Esophagus muscularis mucosa (tissue), 4 donors: ENCODE data around the gene CLEC18A. TPM values are rescaled to one million over a fixed set of nuclear protein-coding genes. Genes with fewer than 3 reads are reported as not detected.

Experiments used
- DNase-seq: peaks from one replicate; pipeline ENCODE4 v3.0.0-alpha.2; 2017; ENCODE audit errors: extremely low spot score
- H3K27ac ChIP-seq, 4 donors: fragments of 200-600 bp; sonication (generic); replicated peaks in 1 of 4; 1 replicate in 3 of 4; 2 replicates in 1 of 4; pipeline ENCODE4 v1.5.1; 2016 to 2019; ENCODE audit warnings: mild to moderate bottlenecking in 1 of 4
- H3K27me3 ChIP-seq, 4 donors: fragments of 200-600 bp; sonication (generic); one replicate each; pipeline versions ENCODE4 v1.5.1 to v1.6.0; 2016 to 2019
- H3K36me3 ChIP-seq, 4 donors: fragments of 200-600 bp; sonication (generic); one replicate each; pipeline ENCODE4 v1.5.1; 2016 to 2019
- H3K4me1 ChIP-seq, 4 donors: fragments of 200-600 bp; sonication (generic); one replicate each; pipeline ENCODE4 v1.5.1; 2016 to 2019
- H3K4me3 ChIP-seq, 4 donors: fragments of 200-600 bp; sonication (generic); 1 replicate in 2 of 4; 2 replicates in 2 of 4; pipeline ENCODE4 v1.5.1; 2016 to 2019; ENCODE audit warnings: mild to moderate bottlenecking in 4 of 4, moderate library complexity in 1 of 4
- H3K9me3 ChIP-seq, 4 donors: fragments of 200-600 bp; sonication (generic); 1 replicate in 3 of 4; 2 replicates in 1 of 4; pipeline ENCODE4 v1.5.1; 2016 to 2019
- EP300 ChIP-seq: sonication (generic); formaldehyde crosslinking; IDR thresholded peaks from one replicate; pipeline ENCODE4 v1.6.1; 2017; ENCODE audit warnings: antibody characterized with exemption
- POLR2A ChIP-seq: fragments of 450-650 bp; IDR thresholded peaks from one replicate; pipeline ENCODE4 v1.6.1; 2017; ENCODE audit warnings: antibody characterized with exemption, moderate library complexity, mild to moderate bottlenecking, low read depth
- POLR2AphosphoS5 ChIP-seq, 2 donors: sonication (generic); formaldehyde crosslinking; IDR thresholded peaks; one replicate each; pipeline ENCODE4 v1.6.1; 2017; ENCODE audit warnings: antibody characterized with exemption in 2 of 2
- WGBS: methylation state at CpG from one replicate; pipeline ENCODE4 v1.1.5; 2018; 5-methylcytosine and 5-hydroxymethylcytosine counted together
- intact Hi-C: fragments of 100-400 bp; cut with DNase I; formaldehyde crosslinking; loops from one replicate; pipeline ENCODE4 v1.15.1; 2023
- total RNA-seq, 4 donors: library from RNA; depleted of rRNA; stranded (reverse); fragments of >200 nt; gene quantifications; one replicate each; pipeline versions ENCODE4 v1.1.0 to v1.2.1, GENCODE V29; 2016
- TF ChIP-seq, protein P1 (sequence below), 3 experiments: fragments of 200-600 bp in 2 of 3; fragments of 450-650 bp in 1 of 3; sonication (generic) in 2 of 3; IDR thresholded peaks; one replicate each; pipeline ENCODE4 v1.5.1; 2017 to 2019; ENCODE audit warnings: antibody characterized with exemption in 3 of 3, mild to moderate bottlenecking in 2 of 3, moderate library complexity in 1 of 3

CLEC18A gene
- total RNA-seq, 4 donors from 2014 or later, result 0.19 to 0.50 (median 0.46) TPM; not detected in 1

DNA sequence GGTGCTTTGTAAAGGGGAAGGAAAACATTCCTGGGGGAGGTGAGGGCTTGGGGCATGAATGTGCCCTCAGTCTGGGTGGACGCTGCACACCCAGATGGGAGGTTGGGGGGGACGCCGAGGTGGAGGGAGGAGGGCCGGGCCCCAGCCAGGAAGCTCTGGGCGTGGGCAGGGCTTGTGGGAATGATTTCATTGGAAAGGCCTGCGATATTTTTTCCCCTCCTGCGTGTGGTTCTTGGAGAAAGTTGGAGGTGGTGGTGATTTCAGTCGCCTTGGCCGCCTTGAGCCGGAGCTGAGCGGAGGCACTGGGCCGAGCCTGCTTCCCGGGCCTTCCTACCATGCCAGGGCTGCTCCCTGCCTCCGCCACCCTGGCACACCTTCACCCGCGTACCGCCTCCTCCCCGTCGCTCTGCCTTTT is 26.4 kb upstream of the CLEC18A start:
- Histone ChIP-seq H3K36me3 (peaks cover 0 to 13% (median 7%) of the 10 kb centered on the region in 4 donors), H3K4me3 (peak overlapping the region; percentile 1 to 48 (median 38)), H3K4me1 (peaks cover 32 to 42% (median 40%) of the 10 kb centered on the region in 4 donors), H3K9me3 (no peaks in the 10 kb centered on the region), H3K27me3 (no peaks in the 10 kb centered on the region), H3K27ac (peak overlapping the region; percentile 51 to 77 (median 74))
- no peak for DNase-seq
- intact Hi-C loops, result loop anchor here (5.0 kb wide), 1 partner anchor 62 kb away; no protein-coding TSS in a partner anchor
- TF ChIP-seq POLR2AphosphoS5 (IDR thresholded peaks at IDR 0.05), result peak; percentile 53 to 64
- no peak for TF ChIP-seq EP300
- WGBS, result 54% methylated on average over 19 of the region's 19 CpGs

DNA sequence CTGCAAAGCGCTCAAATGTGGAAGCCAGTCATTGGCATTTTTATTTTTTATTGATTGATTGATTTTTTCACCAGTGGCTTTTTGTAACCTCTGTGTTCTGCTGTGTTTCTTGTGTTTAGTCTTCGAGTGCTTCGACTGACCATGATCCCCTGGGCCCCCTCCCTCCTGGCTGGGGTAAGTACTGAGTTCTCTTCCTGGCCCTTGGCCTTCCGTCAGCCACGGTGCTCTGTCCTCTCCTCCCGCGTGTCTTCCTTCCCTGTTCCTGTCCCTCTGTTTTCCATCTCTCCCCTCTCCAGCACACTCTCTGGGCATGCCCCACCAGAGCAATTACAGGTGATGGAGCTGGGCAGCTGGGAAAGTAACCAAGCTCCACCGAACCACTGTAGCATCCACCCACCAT is 25.8 kb upstream of the CLEC18A start:
- DNase-seq, result no peak
- Histone ChIP-seq H3K27ac (peak overlapping the region; percentile 51 to 77 (median 74)), H3K4me3 (peak overlapping the region; percentile 1 to 48 (median 38)), H3K4me1 (peaks cover 32 to 47% (median 43%) of the 10 kb centered on the region in 4 donors), H3K36me3 (peaks cover 0 to 17% (median 9%) of the 10 kb centered on the region in 4 donors), H3K27me3 (no peaks in the 10 kb centered on the region), H3K9me3 (no peaks in the 10 kb centered on the region)
- intact Hi-C loops, result loop anchor here (5.0 kb wide), 1 partner anchor 63 kb away; no protein-coding TSS in a partner anchor
- no peak for TF ChIP-seq POLR2A
- TF ChIP-seq EP300, result no peak
- TF ChIP-seq, protein P1, sequence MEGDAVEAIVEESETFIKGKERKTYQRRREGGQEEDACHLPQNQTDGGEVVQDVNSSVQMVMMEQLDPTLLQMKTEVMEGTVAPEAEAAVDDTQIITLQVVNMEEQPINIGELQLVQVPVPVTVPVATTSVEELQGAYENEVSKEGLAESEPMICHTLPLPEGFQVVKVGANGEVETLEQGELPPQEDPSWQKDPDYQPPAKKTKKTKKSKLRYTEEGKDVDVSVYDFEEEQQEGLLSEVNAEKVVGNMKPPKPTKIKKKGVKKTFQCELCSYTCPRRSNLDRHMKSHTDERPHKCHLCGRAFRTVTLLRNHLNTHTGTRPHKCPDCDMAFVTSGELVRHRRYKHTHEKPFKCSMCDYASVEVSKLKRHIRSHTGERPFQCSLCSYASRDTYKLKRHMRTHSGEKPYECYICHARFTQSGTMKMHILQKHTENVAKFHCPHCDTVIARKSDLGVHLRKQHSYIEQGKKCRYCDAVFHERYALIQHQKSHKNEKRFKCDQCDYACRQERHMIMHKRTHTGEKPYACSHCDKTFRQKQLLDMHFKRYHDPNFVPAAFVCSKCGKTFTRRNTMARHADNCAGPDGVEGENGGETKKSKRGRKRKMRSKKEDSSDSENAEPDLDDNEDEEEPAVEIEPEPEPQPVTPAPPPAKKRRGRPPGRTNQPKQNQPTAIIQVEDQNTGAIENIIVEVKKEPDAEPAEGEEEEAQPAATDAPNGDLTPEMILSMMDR (IDR thresholded peaks at IDR 0.05), result no peak
- TF ChIP-seq POLR2AphosphoS5 (IDR thresholded peaks at IDR 0.05), result no peak
- 63% methylated on average over 8 of the region's 8 CpGs for WGBS

DNA sequence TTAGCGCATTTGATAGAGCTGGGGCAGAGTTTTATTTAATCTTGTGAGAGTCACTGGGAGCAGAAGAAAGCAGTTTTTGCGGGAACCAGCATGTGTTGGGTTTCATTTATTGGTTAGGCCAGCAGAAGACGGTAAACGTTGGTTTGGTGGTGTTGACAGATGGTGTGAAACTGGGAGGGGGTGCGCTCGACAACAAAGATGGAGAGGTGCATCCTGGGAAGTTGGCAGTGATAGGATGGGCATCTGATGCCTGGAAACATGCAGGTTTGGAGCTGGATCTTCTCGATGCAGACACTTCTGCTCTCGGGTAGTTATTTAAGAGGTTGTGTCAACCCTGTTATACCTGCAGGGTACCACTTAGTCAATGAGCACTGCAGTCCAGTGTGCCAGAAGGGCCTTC is 24.9 kb upstream of the CLEC18A start:
- no peak for DNase-seq
- Histone ChIP-seq H3K4me1 (peaks cover 27 to 46% (median 43%) of the 10 kb centered on the region in 4 donors), H3K27ac (peak overlapping the region in 2 of 4 donors; percentile 74 to 77), H3K4me3 (peak overlapping the region in 2 of 4 donors; percentile 36 to 48), H3K36me3 (peaks cover 3 to 26% (median 18%) of the 10 kb centered on the region in 4 donors), H3K27me3 (no peaks in the 10 kb centered on the region), H3K9me3 (no peaks in the 10 kb centered on the region)
- intact Hi-C loops, result loop anchor here (5.0 kb wide), 1 partner anchor 64 kb away; no protein-coding TSS in a partner anchor
- WGBS, result 92% methylated on average over 8 of the region's 8 CpGs
- TF ChIP-seq EP300 (no peak), POLR2A (no peak), POLR2AphosphoS5 (IDR thresholded peaks at IDR 0.05) (no peak)
- TF ChIP-seq, protein P1 (IDR thresholded peaks at IDR 0.05), result no peak

DNA sequence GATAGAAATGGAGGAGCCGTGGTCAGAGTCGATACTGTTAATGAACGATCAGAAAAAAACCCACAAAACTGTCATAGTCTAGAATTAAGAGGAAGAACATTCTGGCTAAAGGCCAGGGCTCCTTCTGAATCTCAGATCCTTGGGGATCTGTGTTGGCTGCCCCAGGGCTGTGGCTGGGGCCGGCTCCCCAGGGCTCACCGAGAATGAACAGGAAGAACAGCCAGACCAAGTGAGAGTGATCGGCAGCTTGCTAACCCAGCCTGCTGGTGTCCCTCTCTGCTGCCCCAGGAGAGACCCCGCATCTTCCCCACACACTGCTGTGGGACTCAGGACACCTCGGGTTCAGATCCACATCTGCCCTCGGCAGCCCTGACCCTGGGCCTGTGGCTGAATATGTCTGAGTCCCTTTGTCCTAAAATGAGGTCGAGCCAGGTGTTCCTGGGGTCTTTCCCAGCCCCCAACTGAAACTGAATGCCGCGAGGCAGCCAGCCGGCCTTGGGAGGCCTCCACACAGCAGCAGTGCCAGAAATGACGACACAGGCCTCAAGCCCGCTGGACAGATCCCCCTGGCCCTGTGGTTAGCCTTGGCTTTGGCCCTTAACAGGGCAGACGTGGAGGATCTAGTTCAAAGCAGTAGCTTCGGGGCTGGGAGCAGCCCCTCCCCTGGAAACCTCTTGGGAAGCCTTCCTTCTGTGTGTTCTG is 23.9 kb upstream of the CLEC18A start:
- H3K9me3 ChIP-seq, result no peaks in the 10 kb centered on the region
- TF ChIP-seq POLR2AphosphoS5 (IDR thresholded peaks at IDR 0.05) (no peak), POLR2A (no peak), EP300 (no peak)
- TF ChIP-seq, protein P1 (IDR thresholded peaks at IDR 0.05), result no peak
- peak overlapping the region; percentile 47 to 77 (median 49) for H3K27ac ChIP-seq
- WGBS, result 65% methylated on average over 7 of the region's 17 CpGs
- intact Hi-C loops, result loop anchor here (5.0 kb wide), 1 partner anchor 65 kb away; no protein-coding TSS in a partner anchor
- H3K36me3 ChIP-seq, result peaks cover 10 to 35% (median 28%) of the 10 kb centered on the region in 4 donors
- H3K4me3 ChIP-seq, result peak overlapping the region in 3 of 4 donors; percentile 16 to 48 (median 24)
- peaks cover 25 to 46% (median 43%) of the 10 kb centered on the region in 4 donors for H3K4me1 ChIP-seq
- no peaks in the 10 kb centered on the region for H3K27me3 ChIP-seq
- DNase-seq, result no peak

DNA sequence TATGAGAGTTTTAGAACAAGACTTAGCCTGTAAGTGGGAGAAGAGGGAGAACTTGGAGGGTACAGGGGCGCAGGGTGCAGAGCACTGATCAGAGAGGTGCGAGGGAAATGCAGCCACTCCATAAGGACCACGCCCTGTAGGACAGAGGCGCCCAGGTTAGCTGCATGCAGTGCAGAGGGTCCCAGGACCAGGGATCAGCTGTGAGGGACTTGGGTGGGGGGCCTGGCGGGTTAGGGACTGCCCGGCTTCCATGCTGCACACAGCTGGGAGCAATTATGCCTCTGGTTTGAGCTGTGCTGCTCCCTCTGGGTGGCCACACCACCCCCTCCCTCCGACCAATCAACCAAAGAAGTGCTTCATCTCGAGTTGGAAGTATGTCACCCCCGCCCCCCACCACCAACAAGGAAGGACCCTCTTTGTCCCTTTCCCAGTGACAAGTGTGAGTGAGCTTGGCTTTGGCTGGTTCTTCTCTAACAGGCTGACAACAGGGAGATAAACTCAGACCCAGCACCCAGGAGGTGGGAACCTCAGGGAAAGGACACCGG is 22.2 kb upstream of the CLEC18A start:
- intact Hi-C loops, result loop anchor here (2.0 to 5.0 kb wide), 2 partner anchors 67 to 132 kb away; no protein-coding TSS in a partner anchor
- no peak for TF ChIP-seq POLR2A
- TF ChIP-seq EP300, result no peak
- TF ChIP-seq POLR2AphosphoS5 (IDR thresholded peaks at IDR 0.05), result no peak
- TF ChIP-seq, protein P1 (IDR thresholded peaks at IDR 0.05), result no peak
- H3K9me3 ChIP-seq, result no peaks in the 10 kb centered on the region
- peaks cover 25 to 46% (median 42%) of the 10 kb centered on the region in 4 donors for H3K4me1 ChIP-seq
- WGBS, result 90% methylated on average over 7 of the region's 10 CpGs
- no peak for DNase-seq
- H3K36me3 ChIP-seq, result peaks cover 22 to 52% (median 45%) of the 10 kb centered on the region in 4 donors
- H3K27me3 ChIP-seq, result no peaks in the 10 kb centered on the region
- H3K4me3 ChIP-seq, result no peak overlapping the region
- H3K27ac ChIP-seq, result no peak overlapping the region
